Activated T-cell treated with anti-CD3 and anti-CD28 coated beads for 4 hours (primary cell): ENCODE data around the gene PTPRN2.

Experiments used
- DNase-seq: peaks from one replicate; pipeline ENCODE4 v3.0.0-alpha.2; 2020

Gene PTPRN2

DNA sequence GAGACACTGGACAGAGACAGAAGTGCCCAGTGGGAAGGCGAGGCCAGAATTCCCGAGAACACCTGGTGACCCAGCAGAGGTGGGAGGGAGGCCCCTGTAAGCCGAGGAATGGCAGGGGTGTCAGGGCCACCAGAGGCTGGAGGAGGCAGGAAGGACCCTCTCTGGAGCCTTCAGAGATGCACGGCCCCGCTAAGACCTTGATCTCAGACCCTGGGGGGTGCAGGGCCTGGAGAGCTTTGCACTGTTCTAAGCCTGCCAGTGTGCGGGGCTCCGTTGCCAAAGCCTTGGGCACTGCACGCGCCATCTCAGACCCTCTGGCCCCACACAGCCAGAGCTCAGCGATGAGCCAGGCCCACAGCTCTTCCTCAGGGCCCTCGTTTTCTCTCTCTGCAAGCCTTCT lies 557.1 kb downstream of the PTPRN2 start:
- DNase-seq: no peak

- no peak for DNase-seq
Measured at GRCh38 chr7:158030071-158030470, 557.6 kb downstream of the PTPRN2 start.

DNA sequence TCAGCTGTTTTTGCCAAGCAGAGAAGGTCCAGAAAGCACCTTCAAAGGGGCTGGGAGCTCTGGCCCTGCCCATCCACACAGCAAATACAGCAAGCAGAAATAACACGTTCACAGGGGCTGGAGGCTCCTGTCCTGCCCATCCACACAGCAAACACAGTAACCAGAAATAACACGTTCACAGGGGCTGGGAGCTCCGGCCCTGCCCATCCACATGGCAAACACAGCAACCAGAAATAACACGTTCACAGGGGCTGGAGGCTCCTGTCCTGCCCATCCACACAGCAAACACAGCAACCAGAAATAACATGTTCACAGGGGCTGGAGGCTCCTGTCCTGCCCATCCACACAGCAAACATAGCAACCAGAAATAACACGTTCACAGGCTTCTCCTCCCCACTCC lies 558.1 kb downstream of the PTPRN2 start:
- no peak for DNase-seq

- no peak for DNase-seq
Measured at GRCh38 chr7:158028971-158029370, 558.7 kb downstream of the PTPRN2 start.

GRCh38 chr7:158028290-158028941 lies 559.2 kb downstream of the PTPRN2 start:
- no peak for DNase-seq

- no peak for DNase-seq
Measured at GRCh38 chr7:158027646-158028045, 560.0 kb downstream of the PTPRN2 start.

- DNase-seq: no peak
Measured at GRCh38 chr7:158026636-158027265, 560.9 kb downstream of the PTPRN2 start.

GRCh38 chr7:158025686-158026600 lies 561.7 kb downstream of the PTPRN2 start:
- DNase-seq: no peak

DNA sequence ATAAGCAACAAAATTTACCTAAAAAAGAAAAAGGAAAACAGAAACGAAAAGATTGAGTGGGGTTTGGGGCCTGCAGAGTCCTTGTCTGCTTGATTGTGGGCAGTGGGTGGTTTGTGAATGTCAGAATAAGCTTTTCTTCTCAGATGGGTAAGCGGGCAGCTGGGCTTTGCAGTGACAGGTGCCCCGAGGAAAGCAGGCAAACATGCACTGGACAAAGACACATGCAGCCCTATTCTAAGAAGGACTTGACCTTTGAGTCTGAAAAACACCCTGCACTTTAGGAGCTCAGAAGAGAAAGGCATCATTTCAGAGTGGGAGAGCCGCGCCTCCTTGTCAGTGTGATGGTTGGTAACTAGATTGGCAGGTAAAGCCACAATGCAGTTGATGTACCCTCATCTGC lies 562.7 kb downstream of the PTPRN2 start:
- DNase-seq: no peak

GRCh38 chr7:158024351-158024715 lies 563.3 kb downstream of the PTPRN2 start:
- DNase-seq: no peak

GRCh38 chr7:158023681-158024350 lies 563.8 kb downstream of the PTPRN2 start:
- no peak for DNase-seq

DNA sequence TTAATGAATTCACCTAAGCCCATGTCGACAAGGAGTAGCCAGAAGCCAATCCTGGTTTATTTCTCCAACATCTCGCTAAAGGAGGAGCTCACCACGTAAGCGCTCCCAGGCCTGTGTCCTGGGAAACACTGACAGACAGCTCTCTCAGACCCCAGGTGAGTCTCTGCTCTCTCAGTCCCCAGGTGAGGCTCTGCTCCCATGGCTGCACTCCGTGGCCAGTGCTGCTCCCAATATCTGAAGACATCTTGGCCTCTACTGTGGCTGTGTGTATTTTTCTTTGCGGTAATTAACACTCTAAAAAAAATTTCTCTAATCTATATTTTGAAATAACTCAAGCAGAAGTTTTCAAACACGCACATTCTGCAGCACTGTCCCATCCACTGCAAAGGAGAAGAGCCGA lies 564.5 kb downstream of the PTPRN2 start:
- DNase-seq: no peak

GRCh38 chr7:158022601-158023000 lies 565.0 kb downstream of the PTPRN2 start:
- DNase-seq: no peak

GRCh38 chr7:158021836-158022235 lies 565.8 kb downstream of the PTPRN2 start:
- DNase-seq: no peak

GRCh38 chr7:158020706-158021095 lies 566.9 kb downstream of the PTPRN2 start:
- no peak for DNase-seq

DNA sequence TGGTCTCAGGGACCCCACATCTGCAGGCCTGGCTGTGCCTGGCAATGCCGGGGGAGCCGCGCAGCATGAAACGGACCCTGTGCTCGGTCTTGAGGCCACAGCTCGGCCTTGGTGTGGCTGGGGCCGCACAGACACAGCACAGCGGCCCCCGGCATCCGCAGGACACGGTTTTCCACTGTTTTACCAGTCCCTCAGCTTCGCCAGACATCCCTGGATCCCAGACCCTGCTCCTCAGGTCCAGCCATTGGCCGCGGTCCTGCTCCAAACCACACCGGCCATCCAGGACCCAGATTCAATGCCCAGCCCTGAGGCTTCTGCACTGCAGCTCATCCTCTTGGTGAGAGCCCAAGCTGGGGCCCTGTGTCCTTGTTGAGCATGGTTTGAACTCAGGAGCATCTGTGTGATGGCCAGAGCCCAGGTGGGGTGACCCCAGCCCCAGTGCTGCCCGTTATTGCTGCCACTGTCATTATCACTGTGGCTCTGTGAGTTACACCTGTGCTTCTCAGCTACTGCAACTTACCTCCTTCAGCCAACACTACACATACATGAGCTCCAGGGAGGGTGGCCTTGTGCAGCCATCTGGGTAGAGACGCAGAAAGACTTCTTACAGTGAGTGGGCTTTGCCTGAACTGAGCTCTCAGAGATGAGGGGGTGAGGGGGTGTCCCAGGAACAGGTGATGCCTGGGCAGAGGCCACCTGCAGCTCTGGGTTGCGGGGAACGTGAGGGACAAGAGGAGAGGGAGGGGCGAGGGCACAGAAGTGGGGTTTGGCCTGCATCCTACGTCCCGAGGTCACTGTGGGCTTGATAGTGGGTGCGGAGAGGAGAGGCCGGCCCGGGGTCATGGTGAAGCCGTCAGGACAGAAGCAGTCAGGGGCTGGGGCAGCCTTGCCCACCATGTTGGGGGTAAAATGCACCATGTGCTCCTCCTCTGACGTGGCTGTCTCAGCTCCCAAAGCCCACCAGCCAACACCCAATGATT lies 567.6 kb downstream of the PTPRN2 start:
- no peak for DNase-seq

GRCh38 chr7:158018971-158019645 lies 568.5 kb downstream of the PTPRN2 start:
- DNase-seq: no peak

- DNase-seq: no peak
Measured at GRCh38 chr7:158018098-158018762, 569.4 kb downstream of the PTPRN2 start.

DNA sequence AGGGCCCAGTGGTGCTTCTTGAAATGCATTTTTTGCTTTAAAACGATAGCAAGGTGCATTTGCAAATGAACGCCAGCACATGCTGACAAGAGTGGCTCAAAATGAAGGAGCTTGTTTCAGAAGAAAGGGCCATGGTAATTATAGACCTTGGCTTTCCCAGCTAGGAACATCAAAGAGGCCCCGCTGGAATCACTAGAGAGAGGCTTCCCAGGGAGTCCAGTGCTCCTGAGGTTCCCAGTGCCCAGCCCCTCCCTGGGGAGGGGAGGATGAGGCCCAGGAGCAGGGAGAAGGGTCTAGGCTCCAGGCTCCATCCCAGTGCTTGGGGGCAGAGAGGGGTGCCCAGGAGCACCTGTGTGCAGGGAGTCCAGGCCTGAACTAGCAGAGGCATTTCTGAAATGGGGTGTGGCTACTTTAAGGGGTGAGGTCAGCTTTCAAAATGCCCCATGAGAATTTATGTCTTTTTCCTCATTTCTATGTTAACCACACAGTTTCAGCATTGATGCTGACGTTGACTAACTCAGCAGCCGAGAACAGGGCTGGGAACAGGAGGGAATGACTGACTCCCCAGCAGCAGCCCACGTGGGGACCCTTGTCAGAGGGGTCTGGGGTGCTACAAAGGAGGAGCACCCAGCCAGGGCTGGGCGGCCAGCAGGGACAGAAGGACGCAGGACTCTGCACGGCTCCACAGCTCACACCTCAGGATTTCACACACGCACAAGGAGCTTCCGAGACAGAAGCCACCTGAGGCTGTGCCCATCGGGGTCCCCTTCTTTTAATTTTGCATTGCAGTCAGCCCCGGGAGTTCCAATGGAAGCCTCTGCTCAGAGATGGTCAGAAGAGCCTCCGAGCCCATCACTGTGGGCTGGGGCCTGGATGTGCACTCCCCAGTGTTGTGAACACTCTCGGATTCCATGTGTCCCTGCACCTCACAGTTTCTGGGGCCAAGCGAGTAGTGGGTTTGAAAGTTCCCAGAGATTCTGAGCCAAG lies 570.2 kb downstream of the PTPRN2 start:
- DNase-seq: no peak
